Measurements from ENCODE around the gene NME1. TPM values are rescaled to one million over a fixed set of nuclear protein-coding genes. Genes with fewer than 3 reads are reported as not detected.

The NME1 gene
- total and polyA plus RNA-seq, 10 of the 15 experiments (the other 5 are each of a cell fraction or from before 2014, with no cell fraction given), result 273 to 1,362 (median 455) TPM

DNA sequence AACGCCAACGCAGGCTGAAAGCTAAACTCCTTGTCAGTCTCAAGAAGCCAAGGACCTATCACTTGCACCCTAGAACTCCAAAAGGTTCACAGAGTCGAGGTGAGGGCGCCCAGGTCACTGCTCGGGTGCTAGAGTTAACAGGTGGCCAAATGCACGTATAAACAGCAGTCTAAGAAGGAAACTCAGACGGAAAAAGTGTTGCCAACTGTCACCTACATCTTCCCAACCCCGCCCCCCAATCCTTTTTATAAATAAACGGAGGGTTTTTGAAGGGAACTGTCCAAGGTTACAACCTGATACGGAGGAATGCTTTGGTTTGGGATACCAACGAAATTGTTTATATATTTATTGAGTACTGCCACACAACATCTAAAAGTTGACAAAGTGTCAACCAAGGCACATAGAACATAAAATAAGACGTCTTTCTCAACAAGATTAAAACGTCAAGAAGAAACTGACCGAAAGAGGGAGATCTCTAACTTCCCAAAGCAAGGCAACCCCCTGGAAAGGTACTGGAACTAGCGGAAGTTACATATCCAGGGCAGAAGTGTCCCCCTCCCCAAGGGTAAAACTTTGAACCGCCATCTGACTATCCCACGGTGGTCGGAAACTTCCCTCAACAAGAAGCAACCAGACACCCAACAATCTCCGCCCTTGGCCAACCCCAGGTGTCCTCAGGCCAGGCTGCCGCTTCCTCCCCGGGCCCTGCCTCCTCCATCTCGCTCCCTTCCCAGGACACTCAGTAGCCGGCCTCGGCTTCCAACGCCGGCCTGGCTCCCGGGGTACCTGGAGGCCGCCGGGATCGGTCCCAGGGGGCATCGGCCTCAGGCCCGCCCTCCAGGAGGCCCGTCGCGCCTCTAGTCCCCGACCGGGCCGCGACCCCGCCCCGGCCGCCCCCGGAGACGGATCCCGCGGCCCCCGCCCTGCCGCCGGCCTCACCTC lies 33.7 kb upstream of the NME1 start:
- Histone ChIP-seq H3K36me3 (ENCODE audit: control insufficient read depth in 2 of 2, insufficient read depth in 2 of 2, low read length in 1 of 2) (no peaks in the 10 kb centered on the region), H3K27me3 (replicated peaks in 1 of 2; ENCODE audit: control insufficient read depth in 2 of 2, insufficient read depth in 2 of 2, low read length in 1 of 2) (no peaks in the 10 kb centered on the region), H4K20me1 (ENCODE audit: control insufficient read depth, insufficient read depth) (no peaks in the 10 kb centered on the region), H2AFZ (ENCODE audit: control insufficient read depth, low read depth, low read length) (peak overlapping the region; percentile 77), H3K9me3 (replicated peaks; ENCODE audit: control insufficient read depth, insufficient read depth, low read length) (no peaks in the 10 kb centered on the region), H3K4me2 (ENCODE audit: control insufficient read depth, insufficient read depth) (peak overlapping the region; percentile 82), H3K79me2 (ENCODE audit: control insufficient read depth, insufficient read depth, low read length) (peaks cover 52% of the 10 kb centered on the region), H3K4me3 (peak overlapping the region; percentile 85), H3K9ac (ENCODE audit: control insufficient read depth, insufficient read depth, low read length) (peak overlapping the region; percentile 82), H3K27ac (ENCODE audit: control insufficient read depth, insufficient read depth) (peak overlapping the region; percentile 80), H3K4me1 (ENCODE audit: control insufficient read depth, insufficient read depth, low read length) (peaks cover 15% of the 10 kb centered on the region; the same call in 1 of the 2 replicates)
- ChIA-PET SMC1A (ENCODE audit: uncharacterized antibody, unreplicated experiment) (interaction anchor here (0.8 to 2.6 kb wide), 8 partner anchors 10 to 355 kb away, joined by 3 to 16 read pairs (median 4); partner anchors contain the start of gene NME1), POLR2A (interaction anchor here (0.7 to 3.5 kb wide), 13 partner anchors 12 to 253 kb away, joined by 3 to 18 read pairs (median 5); partner anchors contain the start of genes NME1 and TOB1), CTCF (interaction anchor here (0.9 to 3.3 kb wide), 10 partner anchors 12 to 64 kb away, joined by 3 to 17 read pairs (median 4); partner anchors contain the start of gene NME1), RAD21 (ENCODE audit: unreplicated experiment) (interaction anchor here (0.6 to 1.6 kb wide), 16 partner anchors 8 to 253 kb away, joined by 3 to 15 read pairs (median 4); partner anchors contain the start of genes NME1 and TOB1)
- DNase-seq (ENCODE audit: low read depth, low spot score), result no peak
- no peak for FAIRE-seq
- WGBS (ENCODE audit: insufficient coverage, insufficient replicate concordance, low lambda C conversion rate, missing lambda C conversion rate), result 4% methylated on average over 31 of the region's 49 CpGs
- in situ Hi-C loops (cut with MboI) (no loop called here), intact Hi-C loops (cut with micrococcal nuclease; ENCODE audit: unreplicated experiment) (no loop called here)
- TSS peak; percentile 67 for BruUV-seq (replicated peaks)
- peak; percentile 46 for ATAC-seq
- TF ChIP-seq RAD21 (IDR thresholded peaks at IDR 0.05; ENCODE audit: insufficient read depth, low read depth, low read length) (peak; percentile 34; the same call in 1 of the 2 replicates), CREM (IDR thresholded peaks at IDR 0.05; ENCODE audit: low read depth) (0 out of 2 replicates have a peak, but pooled peaks have one; percentile 1), SIN3A (IDR thresholded peaks at IDR 0.05; ENCODE audit: low read depth, low read length) (no peak; the same call in 1 of the 2 replicates), HDAC2 (IDR thresholded peaks at IDR 0.05) (no peak), CHD2 (IDR thresholded peaks at IDR 0.05; ENCODE audit: borderline replicate concordance, low read depth, low read length) (0 out of 2 replicates have a peak, but pooled peaks have one; percentile 12), MXI1 (IDR thresholded peaks at IDR 0.05; ENCODE audit: low read depth, low read length) (0 out of 2 replicates have a peak, but pooled peaks have one; percentile 31)
- TF ChIP-seq, protein P1, sequence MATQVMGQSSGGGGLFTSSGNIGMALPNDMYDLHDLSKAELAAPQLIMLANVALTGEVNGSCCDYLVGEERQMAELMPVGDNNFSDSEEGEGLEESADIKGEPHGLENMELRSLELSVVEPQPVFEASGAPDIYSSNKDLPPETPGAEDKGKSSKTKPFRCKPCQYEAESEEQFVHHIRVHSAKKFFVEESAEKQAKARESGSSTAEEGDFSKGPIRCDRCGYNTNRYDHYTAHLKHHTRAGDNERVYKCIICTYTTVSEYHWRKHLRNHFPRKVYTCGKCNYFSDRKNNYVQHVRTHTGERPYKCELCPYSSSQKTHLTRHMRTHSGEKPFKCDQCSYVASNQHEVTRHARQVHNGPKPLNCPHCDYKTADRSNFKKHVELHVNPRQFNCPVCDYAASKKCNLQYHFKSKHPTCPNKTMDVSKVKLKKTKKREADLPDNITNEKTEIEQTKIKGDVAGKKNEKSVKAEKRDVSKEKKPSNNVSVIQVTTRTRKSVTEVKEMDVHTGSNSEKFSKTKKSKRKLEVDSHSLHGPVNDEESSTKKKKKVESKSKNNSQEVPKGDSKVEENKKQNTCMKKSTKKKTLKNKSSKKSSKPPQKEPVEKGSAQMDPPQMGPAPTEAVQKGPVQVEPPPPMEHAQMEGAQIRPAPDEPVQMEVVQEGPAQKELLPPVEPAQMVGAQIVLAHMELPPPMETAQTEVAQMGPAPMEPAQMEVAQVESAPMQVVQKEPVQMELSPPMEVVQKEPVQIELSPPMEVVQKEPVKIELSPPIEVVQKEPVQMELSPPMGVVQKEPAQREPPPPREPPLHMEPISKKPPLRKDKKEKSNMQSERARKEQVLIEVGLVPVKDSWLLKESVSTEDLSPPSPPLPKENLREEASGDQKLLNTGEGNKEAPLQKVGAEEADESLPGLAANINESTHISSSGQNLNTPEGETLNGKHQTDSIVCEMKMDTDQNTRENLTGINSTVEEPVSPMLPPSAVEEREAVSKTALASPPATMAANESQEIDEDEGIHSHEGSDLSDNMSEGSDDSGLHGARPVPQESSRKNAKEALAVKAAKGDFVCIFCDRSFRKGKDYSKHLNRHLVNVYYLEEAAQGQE (IDR thresholded peaks at IDR 0.05; ENCODE audit: low read depth, low read length), result peak; percentile 65
- TF ChIP-seq, protein P2, sequence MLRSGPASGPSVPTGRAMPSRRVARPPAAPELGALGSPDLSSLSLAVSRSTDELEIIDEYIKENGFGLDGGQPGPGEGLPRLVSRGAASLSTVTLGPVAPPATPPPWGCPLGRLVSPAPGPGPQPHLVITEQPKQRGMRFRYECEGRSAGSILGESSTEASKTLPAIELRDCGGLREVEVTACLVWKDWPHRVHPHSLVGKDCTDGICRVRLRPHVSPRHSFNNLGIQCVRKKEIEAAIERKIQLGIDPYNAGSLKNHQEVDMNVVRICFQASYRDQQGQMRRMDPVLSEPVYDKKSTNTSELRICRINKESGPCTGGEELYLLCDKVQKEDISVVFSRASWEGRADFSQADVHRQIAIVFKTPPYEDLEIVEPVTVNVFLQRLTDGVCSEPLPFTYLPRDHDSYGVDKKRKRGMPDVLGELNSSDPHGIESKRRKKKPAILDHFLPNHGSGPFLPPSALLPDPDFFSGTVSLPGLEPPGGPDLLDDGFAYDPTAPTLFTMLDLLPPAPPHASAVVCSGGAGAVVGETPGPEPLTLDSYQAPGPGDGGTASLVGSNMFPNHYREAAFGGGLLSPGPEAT (IDR thresholded peaks at IDR 0.05; ENCODE audit: low read depth), result peak; percentile 32; the same call in 1 of the 2 replicates
- TF ChIP-seq, protein P3, sequence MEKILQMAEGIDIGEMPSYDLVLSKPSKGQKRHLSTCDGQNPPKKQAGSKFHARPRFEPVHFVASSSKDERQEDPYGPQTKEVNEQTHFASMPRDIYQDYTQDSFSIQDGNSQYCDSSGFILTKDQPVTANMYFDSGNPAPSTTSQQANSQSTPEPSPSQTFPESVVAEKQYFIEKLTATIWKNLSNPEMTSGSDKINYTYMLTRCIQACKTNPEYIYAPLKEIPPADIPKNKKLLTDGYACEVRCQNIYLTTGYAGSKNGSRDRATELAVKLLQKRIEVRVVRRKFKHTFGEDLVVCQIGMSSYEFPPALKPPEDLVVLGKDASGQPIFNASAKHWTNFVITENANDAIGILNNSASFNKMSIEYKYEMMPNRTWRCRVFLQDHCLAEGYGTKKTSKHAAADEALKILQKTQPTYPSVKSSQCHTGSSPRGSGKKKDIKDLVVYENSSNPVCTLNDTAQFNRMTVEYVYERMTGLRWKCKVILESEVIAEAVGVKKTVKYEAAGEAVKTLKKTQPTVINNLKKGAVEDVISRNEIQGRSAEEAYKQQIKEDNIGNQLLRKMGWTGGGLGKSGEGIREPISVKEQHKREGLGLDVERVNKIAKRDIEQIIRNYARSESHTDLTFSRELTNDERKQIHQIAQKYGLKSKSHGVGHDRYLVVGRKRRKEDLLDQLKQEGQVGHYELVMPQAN (conservative IDR thresholded peaks at IDR 0.05), result peak; percentile 36; the same call in 1 of the 2 replicates
- TF ChIP-seq, protein P4, sequence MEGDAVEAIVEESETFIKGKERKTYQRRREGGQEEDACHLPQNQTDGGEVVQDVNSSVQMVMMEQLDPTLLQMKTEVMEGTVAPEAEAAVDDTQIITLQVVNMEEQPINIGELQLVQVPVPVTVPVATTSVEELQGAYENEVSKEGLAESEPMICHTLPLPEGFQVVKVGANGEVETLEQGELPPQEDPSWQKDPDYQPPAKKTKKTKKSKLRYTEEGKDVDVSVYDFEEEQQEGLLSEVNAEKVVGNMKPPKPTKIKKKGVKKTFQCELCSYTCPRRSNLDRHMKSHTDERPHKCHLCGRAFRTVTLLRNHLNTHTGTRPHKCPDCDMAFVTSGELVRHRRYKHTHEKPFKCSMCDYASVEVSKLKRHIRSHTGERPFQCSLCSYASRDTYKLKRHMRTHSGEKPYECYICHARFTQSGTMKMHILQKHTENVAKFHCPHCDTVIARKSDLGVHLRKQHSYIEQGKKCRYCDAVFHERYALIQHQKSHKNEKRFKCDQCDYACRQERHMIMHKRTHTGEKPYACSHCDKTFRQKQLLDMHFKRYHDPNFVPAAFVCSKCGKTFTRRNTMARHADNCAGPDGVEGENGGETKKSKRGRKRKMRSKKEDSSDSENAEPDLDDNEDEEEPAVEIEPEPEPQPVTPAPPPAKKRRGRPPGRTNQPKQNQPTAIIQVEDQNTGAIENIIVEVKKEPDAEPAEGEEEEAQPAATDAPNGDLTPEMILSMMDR (IDR thresholded peaks at IDR 0.05 in 2 of 3, conservative IDR thresholded peaks at IDR 0.05 in 1 of 3; ENCODE audit: control insufficient read depth in 2 of 3, extremely low read depth in 1 of 3, insufficient read depth in 1 of 3, low read depth in 3 of 3, low read length in 3 of 3), result peak in 2 of 3 experiments; percentile 12 to 44; a peak in 2 of 6 replicates

Data from GM12878 (cell line).